Anterior cingulate cortex (tissue), 58 donors: Measurements from ENCODE around the gene TTI1.
A peak's percentile ranks its signal among the peaks of the same experiment; 100 is the strongest.

Source experiments
- DNase-seq, 58 donors: peaks; one replicate each; lab custom pipeline; 2025; lab: John Stamatoyannopoulos, UW

The TTI1 gene

GRCh38 chr20:37990571-37991151, 42.6 kb downstream of the TTI1 start:
- peak in 2 of 58 donors; percentile 19 to 43 for DNase-seq

DNA sequence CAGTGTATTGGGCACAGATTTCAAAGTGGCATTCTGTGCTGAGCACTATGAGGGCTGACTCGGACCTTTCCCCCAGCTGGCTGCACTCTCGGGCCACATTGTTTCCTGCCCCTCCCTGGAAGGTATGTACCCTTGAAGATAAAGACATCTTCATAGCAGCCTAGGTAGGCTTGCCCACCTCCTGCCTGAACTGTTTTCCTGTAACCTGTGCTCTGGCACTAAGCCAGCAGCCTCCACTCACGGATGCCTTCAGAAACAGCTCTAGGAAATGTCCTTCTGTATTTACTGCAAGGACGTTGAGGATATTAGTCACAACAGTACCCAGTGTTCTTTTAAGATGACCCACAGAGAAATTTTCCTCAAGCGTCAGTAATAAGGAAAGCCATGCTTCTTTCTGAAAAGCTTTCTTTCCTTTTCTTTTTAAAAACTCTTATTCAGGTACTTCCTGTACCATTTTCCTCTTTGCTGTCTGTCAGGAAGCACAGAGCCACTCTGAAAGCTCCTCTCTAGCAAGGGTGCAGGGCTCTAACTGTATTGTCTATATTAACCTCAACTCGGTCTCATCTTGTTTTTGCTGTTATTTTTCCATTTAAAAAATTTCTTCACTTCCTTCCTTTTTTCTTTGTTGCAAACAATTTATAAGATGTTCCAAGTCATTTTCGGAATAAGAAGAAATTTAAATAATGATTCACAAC, 43.5 kb downstream of the TTI1 start:
- no peak for DNase-seq

- DNase-seq = peak in 16 of 58 donors; percentile 13 to 66 (median 30)
These were observed 44.8 kb downstream of the TTI1 start for GRCh38 chr20:37988306-37988954.

DNA sequence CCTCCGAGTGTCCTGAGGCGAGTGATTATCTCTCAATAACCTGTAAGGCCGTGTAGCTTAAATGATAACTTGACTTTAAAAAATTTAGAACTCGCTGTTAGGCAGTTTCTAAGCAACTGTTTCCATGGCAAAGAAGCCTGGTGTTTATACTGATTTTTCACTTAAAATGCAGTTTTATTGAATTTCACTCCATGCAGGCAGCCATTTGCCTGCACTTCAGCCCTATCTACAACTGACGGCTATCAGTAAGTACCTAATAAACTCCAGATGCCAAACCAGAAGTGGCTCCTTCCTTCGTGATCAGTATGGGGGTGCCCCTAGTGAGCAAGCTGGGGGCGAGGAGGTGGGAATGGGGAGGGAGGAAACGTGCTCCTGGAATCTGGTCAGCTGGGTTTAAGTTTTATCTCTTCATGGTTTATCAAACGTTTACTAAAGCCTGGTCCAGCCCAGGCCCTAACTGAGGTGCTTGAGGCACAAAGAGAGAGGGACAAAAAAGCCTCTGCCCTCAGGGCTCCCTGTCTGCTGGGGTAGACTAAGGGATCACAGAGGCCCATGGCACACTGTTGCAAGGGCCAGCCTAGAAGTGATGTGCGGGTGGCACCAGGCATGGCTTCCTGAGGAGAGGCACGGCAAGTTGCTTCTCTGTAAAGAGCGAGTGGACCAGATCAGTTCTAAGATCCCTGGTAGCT, 45.5 kb downstream of the TTI1 start:
- no peak for DNase-seq

GRCh38 chr20:37986873-37987601, 46.2 kb downstream of the TTI1 start:
- DNase-seq = peak in 24 of 58 donors; percentile 16 to 72 (median 41)

- DNase-seq = peak in 4 of 58 donors; percentile 22 to 48 (median 25)
These were observed 47.0 kb downstream of the TTI1 start for GRCh38 chr20:37986044-37986858.

DNA sequence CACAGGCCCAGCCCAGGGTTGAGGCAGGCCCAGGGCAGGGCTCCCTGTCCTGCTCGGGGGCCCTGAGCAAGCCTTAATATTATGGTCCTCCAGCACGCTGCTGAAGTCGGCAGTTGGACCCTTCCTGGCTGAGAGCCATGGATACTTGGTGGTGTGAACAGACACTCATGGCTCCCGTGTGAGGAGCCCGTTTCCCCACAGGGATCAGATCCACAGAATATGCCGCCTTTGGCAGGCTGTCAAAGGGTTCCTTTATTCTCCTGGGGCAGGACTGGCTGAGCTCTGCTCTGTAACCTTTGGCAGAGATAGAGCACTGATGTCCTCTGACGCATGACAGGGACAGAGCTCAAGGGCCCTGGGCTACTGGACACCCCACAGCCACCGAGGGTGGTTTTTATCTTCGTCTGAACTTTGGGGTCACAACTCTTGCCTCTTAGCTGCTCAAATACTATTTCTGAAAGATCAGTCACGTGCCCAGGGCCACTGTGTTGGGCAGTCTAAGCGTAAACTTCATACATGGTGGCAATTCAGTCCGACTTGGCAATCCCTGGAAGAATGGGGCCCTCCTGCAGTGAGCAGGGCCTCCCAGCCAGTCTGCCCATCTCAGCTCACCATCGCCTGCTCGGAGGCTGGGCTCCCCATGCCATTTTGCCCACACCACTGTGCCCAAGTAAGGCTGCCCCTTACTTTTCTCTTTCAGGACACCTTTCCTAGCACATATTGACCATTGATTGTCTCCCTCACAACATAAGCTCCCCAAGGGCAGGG, 49.1 kb downstream of the TTI1 start:
- peak in 22 of 58 donors; percentile 6 to 79 (median 34) for DNase-seq

GRCh38 chr20:37983286-37983685, 50.0 kb downstream of the TTI1 start:
- DNase-seq = no peak

DNA sequence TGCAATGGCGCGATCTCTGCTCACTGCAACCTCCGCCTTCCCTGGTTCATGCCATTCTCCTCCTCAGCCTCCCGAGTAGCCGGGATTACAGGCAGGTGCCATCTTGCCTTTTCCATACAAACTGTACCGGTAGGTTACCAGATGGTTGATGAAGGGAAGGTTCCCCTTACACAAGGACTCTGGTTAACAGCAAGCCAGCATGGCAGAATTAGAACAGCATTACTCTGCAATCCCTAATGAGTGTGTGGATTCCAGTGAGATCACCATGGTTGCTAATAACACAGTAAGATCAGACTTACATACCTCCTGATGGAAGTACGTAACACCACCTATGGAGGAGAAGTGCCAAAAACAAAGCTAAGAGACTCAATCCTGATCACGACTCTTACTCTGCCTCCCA, 51.7 kb downstream of the TTI1 start:
- DNase-seq = no peak

- no peak for DNase-seq
These were observed 52.4 kb downstream of the TTI1 start for GRCh38 chr20:37980876-37981275.

DNA sequence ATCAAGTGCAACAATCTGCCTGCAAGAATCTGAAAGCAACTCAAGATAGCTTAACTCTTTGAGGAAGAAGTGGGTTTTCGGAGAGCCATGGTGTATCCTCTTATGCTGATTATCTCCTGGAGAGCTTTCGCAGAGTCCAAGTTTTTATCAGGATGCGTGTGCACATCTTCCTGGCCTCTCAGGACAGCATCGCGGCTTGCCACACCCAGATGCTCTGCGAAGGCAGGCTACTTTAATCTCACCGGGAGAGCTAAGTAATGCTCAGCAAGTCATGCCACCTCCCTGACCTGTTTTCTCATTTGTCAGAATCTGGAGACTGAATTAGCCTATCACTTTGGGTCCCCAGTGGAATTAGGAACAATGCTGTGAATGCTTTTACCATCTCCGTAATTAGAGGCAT, 52.9 kb downstream of the TTI1 start:
- no peak for DNase-seq

DNA sequence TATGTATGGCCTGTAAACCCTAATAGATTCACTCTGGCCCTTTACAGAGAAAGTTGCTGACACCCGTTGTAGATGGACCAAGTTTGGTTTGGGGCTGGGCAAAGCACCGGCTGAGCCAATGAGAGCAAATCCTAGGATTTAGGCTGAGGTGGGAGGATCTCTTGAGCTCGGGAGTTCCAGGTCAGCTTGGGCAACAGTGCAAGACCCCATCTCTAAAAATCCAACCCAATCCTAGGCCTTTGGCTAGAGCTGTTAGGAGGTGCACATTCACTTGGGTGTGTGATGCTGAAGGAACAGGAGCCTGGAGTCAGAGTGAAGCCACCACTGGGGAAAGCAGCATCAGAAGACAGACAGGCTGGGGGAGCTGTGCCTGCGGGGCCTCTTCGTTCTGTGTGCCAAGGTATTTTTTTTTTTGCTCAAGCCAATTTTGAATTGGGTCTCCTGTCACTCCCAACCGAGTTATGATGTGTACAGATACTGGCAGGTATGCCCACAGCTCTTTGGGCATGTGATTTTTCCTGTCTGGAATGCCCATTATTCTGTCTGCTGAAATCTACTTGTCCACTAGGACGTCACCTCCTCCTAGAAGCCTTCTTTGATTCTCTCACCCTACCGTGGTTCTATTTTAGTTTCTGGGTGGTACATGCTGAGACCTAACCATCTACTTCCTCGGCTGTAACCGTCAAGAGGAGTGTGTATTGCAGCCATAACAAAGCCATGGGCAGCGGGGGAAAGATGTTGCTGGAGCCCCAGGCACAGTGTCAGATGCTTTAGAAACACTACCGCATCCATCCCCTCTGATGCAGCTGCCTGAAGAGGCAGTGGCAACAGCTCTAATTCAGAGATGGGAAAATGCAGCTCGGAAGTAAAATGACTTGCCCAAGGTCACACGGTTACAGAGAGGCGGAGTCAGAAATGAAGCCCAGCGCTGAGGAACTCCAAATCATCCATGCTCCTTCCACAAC, 54.0 kb downstream of the TTI1 start:
- no peak for DNase-seq

GRCh38 chr20:37977786-37978185, 55.5 kb downstream of the TTI1 start:
- DNase-seq = no peak

GRCh38 chr20:37977338-37977737, 55.9 kb downstream of the TTI1 start:
- peak in 1 of 58 donors; percentile 17 for DNase-seq

DNA sequence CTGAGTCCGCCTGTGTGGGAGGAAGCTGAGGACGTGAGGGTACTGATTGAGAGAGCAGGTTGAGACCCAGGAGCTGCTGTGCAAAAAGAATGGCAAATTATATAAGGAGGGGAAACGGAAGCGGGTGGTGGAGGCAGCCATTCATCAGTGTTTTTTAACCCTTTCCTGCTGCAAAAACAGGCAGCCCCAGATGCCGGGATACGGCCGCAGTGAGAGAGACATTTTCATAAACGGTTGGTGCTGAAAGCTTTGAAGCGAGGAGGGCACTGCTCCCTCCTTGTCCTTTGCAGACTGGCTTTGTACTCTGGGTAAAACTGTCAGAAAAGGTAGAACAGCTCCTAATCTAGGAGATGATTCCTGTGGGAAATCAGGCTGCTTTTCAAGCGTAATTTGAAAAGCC, 56.4 kb downstream of the TTI1 start:
- no peak for DNase-seq

DNA sequence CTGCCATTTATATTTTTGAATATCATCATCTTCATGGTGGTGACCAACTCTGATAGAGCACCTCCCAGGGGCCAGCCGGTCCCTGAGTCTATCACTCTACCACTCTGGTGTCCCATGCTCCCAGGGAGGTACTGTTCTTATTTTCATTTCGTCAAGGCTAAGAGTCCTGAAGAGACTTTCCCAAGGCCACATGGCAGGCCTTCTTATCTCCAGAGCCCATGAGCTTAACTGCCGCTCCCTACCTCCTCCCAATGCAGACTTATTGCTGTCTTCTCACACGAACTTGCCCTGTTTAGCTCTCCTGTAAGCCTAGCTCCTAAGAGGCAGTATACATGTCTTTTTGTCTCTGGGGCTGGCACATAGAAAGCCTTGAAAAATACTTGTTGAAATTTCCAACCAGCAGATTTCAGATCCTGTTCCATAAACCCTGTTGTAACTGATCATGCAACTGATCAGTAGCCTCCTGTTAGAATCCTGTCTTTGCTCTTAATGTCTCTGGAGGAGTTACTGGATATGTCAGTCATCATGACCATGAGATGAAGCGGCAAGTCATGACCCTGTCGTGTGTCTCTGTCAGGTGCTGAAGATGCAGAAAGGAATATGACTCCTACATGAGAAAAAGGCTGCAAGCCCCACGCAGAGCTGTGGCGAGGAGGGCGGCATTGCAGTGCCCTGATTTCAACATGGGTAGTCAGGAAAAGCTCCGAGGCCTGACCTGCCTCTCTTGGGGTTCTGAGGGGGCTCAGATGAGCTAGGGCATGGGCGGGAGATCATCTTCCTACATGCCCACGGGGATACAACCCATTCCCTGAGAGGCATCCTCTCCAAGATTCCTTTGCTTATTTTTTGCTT, 60.0 kb downstream of the TTI1 start:
- DNase-seq = no peak
